HCT116 (cell line): ENCODE data around the gene ARHGDIA. TPM values are rescaled to one million over a fixed set of nuclear protein-coding genes. Genes with fewer than 3 reads are reported as not detected.

Experiments
- ATAC-seq: fragments of 200-7000 bp; cut with Tn5 transposase; 2 replicates; pipeline ENCODE4 v1.9.1; 2020; ENCODE audit warnings: mild to moderate bottlenecking, moderate library complexity
- BruUV-seq: library from RNA; stranded (reverse); fragments of 400-500 nt; replicated peaks from 2 replicates; lab custom pipeline; 2021; lab: Mats Ljungman, UMichigan
- CTCF ChIA-PET: fragments of 300-600 bp; sonication (Branson Sonifier 250); formaldehyde crosslinking; loops from one replicate; lab custom pipeline; 2021; ENCODE audit warnings: antibody characterized with exemption; lab: Charles Lee
- POLR2A ChIA-PET: fragments of 300-600, 350-600 bp; sonication (Branson Sonifier 250); formaldehyde crosslinking; loops from one replicate; lab custom pipeline; 2021; ENCODE audit warnings: antibody characterized with exemption; lab: Charles Lee
- RAD21 ChIA-PET, 2 experiments: fragments of 300-600 bp; sonication (Branson Sonifier 250); formaldehyde crosslinking; loops; one replicate each; lab custom pipeline; 2023; ENCODE audit warnings: low total read pairs in 2 of 2; ENCODE audit not compliant: uncharacterized antibody in 2 of 2, unreplicated experiment in 2 of 2, low non-redundant PET in 1 of 2; lab: Charles Lee
- DNase-seq: peaks from one replicate; pipeline ENCODE4 v3.0.0-alpha.2; 2010; ENCODE audit warnings: low read depth, low spot score
- H2AFZ ChIP-seq: fragments of 200-600 bp; shearing (Covaris generic), sonication (generic); 2 replicates; pipeline ENCODE4 v1.6.1; 2017; ENCODE audit warnings: low read depth, mixed run types, mixed read lengths, antibody characterized with exemption, low read length; ENCODE audit not compliant: poor library complexity, severe bottlenecking
- H3K27ac ChIP-seq: 2 replicates; pipeline ENCODE4 v1.5.1; 2012; ENCODE audit warnings: low read depth, low read length
- H3K27me3 ChIP-seq: fragments of 200-600 bp; sonication (generic); 2 replicates; pipeline ENCODE4 v1.6.1; 2016; ENCODE audit warnings: mixed run types, low read length, mixed read lengths; ENCODE audit not compliant: insufficient read depth
- H3K36me3 ChIP-seq, 2 experiments: fragments of 200-500 bp in 1 of 2; fragments of 200-600 bp in 1 of 2; sonication (Bioruptor generic) in 1 of 2; sonication (generic) in 1 of 2; 2 replicates each; pipeline versions ENCODE4 v1.5.1 to v1.6.1; 2014 to 2016; ENCODE audit warnings: low read length in 2 of 2, inconsistent platforms in 1 of 2, mixed read lengths in 1 of 2, mixed run types in 1 of 2; ENCODE audit not compliant: insufficient read depth in 2 of 2, control insufficient read depth in 1 of 2
- H3K4me1 ChIP-seq, 2 experiments: fragments of 200-600 bp in 1 of 2; sonication (generic) in 1 of 2; 2 replicates each; pipeline versions ENCODE4 v1.5.1 to v1.6.1; 2012 to 2017; ENCODE audit warnings: low read length in 2 of 2, inconsistent platforms in 1 of 2, mild to moderate bottlenecking in 1 of 2, mixed read lengths in 1 of 2, mixed run types in 1 of 2, moderate library complexity in 1 of 2; ENCODE audit not compliant: insufficient read depth in 2 of 2, control insufficient read depth in 1 of 2
- H3K4me2 ChIP-seq: fragments of 200-600 bp; sonication (generic); 2 replicates; pipeline ENCODE4 v1.6.1; 2017; ENCODE audit warnings: mixed run types, low read length, mixed read lengths
- H3K4me3 ChIP-seq, 2 experiments: fragments of 200-600 bp in 1 of 2; sonication (generic) in 1 of 2; replicated peaks in 1 of 2; 2 replicates each; pipeline ENCODE4 v1.5.1; 2011 to 2016; ENCODE audit warnings: low read length in 2 of 2, control low read depth in 1 of 2, low read depth in 1 of 2, mild to moderate bottlenecking in 1 of 2, mixed read lengths in 1 of 2, mixed run types in 1 of 2
- H3K79me2 ChIP-seq: fragments of 200-600 bp; sonication (generic); 2 replicates; pipeline ENCODE4 v1.6.1; 2017; ENCODE audit warnings: mild to moderate bottlenecking, mixed run types, low read length, moderate library complexity, mixed read lengths; ENCODE audit not compliant: insufficient read depth
- H3K9ac ChIP-seq: fragments of 200-600 bp; sonication (generic); 2 replicates; pipeline ENCODE4 v1.6.1; 2016; ENCODE audit warnings: low read length, mixed read lengths
- H3K9me2 ChIP-seq: fragments of 200-600 bp; sonication (generic), shearing (Covaris generic); 2 replicates; pipeline ENCODE4 v1.6.1; 2017; ENCODE audit warnings: mixed run types, mild to moderate bottlenecking, moderate library complexity; ENCODE audit not compliant: insufficient read depth
- H3K9me3 ChIP-seq, 2 experiments: fragments of 200-500 bp in 1 of 2; fragments of 200-600 bp in 1 of 2; sonication (Bioruptor generic) in 1 of 2; sonication (generic) in 1 of 2; 2 replicates each; pipeline ENCODE4 v1.6.1; 2014 to 2017; ENCODE audit warnings: low read length in 2 of 2, mixed read lengths in 2 of 2, inconsistent platforms in 1 of 2, low read depth in 1 of 2, mild to moderate bottlenecking in 1 of 2, mixed run types in 1 of 2, moderate library complexity in 1 of 2; ENCODE audit not compliant: control insufficient read depth in 1 of 2, insufficient read depth in 1 of 2
- H4K20me1 ChIP-seq: fragments of 200-600 bp; sonication (generic), shearing (Covaris generic); 2 replicates; pipeline ENCODE4 v1.6.1; 2017; ENCODE audit warnings: mixed run types, mild to moderate bottlenecking, moderate library complexity; ENCODE audit not compliant: insufficient read depth
- POLR2A ChIP-seq: IDR thresholded peaks from 2 replicates; pipeline ENCODE4 v1.7.0; 2011; ENCODE audit warnings: borderline replicate concordance; ENCODE audit not compliant: insufficient read depth, insufficient read length; ENCODE audit errors: extremely low read depth
- SIN3A ChIP-seq: IDR thresholded peaks from 2 replicates; pipeline ENCODE4 v1.6.1; 2012; ENCODE audit warnings: low read depth
- SRF ChIP-seq: IDR thresholded peaks from 2 replicates; pipeline ENCODE4 v1.6.1; 2012; ENCODE audit warnings: low read depth
- YY1 ChIP-seq: IDR thresholded peaks from 2 replicates; pipeline ENCODE4 v1.6.1; 2011; ENCODE audit warnings: low read length, low read depth, moderate library complexity, mild to moderate bottlenecking; ENCODE audit not compliant: insufficient replicate concordance; ENCODE audit errors: extremely low read depth
- ZFX ChIP-seq: fragments of 450-650 bp; IDR thresholded peaks from 2 replicates; pipeline ENCODE4 v1.6.1; 2017
- intact Hi-C: fragments of 100-400 bp; cut with micrococcal nuclease; formaldehyde crosslinking; loops from 2 replicates; pipeline ENCODE4 v1.10.0; 2022
- total RNA-seq: library from RNA; stranded (reverse); gene quantifications from one replicate; pipeline ENCODE4 v1.2.1, GENCODE V29; 2021; ENCODE audit not compliant: unreplicated experiment
- TF ChIP-seq, protein P1 (sequence below), 3 experiments: fragments of 200-600 bp in 1 of 3; sonication (generic) in 1 of 3; IDR thresholded peaks in 2 of 3; conservative IDR thresholded peaks in 1 of 3; 2 replicates each; pipeline ENCODE4 v1.5.1; 2012 to 2017; ENCODE audit warnings: low read depth in 2 of 3, low read length in 2 of 3, antibody characterized with exemption in 1 of 3, borderline replicate concordance in 1 of 3, control low read depth in 1 of 3, mild to moderate bottlenecking in 1 of 3, mixed read lengths in 1 of 3, mixed run types in 1 of 3, moderate library complexity in 1 of 3; ENCODE audit not compliant: insufficient read depth in 1 of 3
- TF ChIP-seq, protein P2 (sequence below): IDR thresholded peaks from 2 replicates; pipeline ENCODE4 v1.6.1; 2011; ENCODE audit warnings: mild to moderate bottlenecking, low read length, moderate library complexity; ENCODE audit not compliant: insufficient replicate concordance; ENCODE audit errors: extremely low read depth
- TF ChIP-seq, protein P3 (sequence below): IDR thresholded peaks from 2 replicates; pipeline ENCODE4 v1.6.1; 2012

ARHGDIA gene
- total RNA-seq, 1 experiment from 2014 or later, result 554 TPM

DNA sequence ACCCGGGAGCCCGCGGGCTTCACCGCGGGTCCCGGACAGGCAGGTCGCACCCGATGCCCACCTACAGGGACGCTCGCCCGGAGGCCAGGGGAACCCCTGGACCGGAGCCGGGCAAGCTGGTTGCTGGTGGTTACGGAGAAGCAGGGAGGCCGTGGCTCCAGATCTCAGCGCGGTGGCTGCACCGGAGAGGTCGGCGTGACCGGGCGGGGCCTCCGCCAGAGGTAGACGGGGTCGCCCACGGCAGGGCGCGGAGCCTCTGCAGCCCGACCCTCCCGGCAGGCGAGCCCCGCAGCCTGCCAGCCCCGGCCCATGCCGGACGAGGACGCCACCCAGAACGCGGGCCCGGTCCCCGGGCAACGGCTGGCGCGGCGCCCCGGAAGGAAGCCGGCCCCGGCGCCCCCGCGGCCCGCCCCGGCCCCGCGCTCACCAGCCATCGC lies 39.7 kb upstream of the ARHGDIA start:
- Histone ChIP-seq H3K36me3 (peaks cover 20 to 38% of the 10 kb centered on the region in 2 experiments), H3K4me1 (peaks cover 28 to 42% of the 10 kb centered on the region in 2 experiments), H3K27me3 (no peaks in the 10 kb centered on the region), H4K20me1 (no peaks in the 10 kb centered on the region), H2AFZ (no peak overlapping the region), H3K27ac (peak overlapping the region; percentile 72), H3K4me3 (peak overlapping the region; percentile 85 to 94), H3K79me2 (peaks cover 22% of the 10 kb centered on the region), H3K9ac (peak overlapping the region; percentile 81), H3K4me2 (peak overlapping the region; percentile 98), H3K9me3 (no peaks in the 10 kb centered on the region), H3K9me2 (no peaks in the 10 kb centered on the region)
- DNase-seq, result no peak
- peak; percentile 16 for ATAC-seq
- intact Hi-C loops, result loop anchor here (1.0 to 5.0 kb wide), 2 partner anchors 20 to 111 kb away; partner anchors contain the start of genes ALYREF, ANAPC11, CENPX and LRRC45
- ChIA-PET POLR2A (no interaction called here), CTCF (interaction anchor here (0.5 to 1.2 kb wide), 3 partner anchors 14 to 112 kb away, joined by 3 to 5 read pairs (median 4); partner anchors contain the start of genes CENPX and LRRC45), RAD21 (no interaction called here)
- TF ChIP-seq, protein P1, sequence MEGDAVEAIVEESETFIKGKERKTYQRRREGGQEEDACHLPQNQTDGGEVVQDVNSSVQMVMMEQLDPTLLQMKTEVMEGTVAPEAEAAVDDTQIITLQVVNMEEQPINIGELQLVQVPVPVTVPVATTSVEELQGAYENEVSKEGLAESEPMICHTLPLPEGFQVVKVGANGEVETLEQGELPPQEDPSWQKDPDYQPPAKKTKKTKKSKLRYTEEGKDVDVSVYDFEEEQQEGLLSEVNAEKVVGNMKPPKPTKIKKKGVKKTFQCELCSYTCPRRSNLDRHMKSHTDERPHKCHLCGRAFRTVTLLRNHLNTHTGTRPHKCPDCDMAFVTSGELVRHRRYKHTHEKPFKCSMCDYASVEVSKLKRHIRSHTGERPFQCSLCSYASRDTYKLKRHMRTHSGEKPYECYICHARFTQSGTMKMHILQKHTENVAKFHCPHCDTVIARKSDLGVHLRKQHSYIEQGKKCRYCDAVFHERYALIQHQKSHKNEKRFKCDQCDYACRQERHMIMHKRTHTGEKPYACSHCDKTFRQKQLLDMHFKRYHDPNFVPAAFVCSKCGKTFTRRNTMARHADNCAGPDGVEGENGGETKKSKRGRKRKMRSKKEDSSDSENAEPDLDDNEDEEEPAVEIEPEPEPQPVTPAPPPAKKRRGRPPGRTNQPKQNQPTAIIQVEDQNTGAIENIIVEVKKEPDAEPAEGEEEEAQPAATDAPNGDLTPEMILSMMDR (IDR thresholded peaks at IDR 0.05 in 2 of 3, conservative IDR thresholded peaks at IDR 0.05 in 1 of 3; ENCODE audit: borderline replicate concordance in 1 of 3, insufficient read depth in 1 of 3, low read depth in 2 of 3, low read length in 2 of 3), result no peak
- TF ChIP-seq, protein P2, sequence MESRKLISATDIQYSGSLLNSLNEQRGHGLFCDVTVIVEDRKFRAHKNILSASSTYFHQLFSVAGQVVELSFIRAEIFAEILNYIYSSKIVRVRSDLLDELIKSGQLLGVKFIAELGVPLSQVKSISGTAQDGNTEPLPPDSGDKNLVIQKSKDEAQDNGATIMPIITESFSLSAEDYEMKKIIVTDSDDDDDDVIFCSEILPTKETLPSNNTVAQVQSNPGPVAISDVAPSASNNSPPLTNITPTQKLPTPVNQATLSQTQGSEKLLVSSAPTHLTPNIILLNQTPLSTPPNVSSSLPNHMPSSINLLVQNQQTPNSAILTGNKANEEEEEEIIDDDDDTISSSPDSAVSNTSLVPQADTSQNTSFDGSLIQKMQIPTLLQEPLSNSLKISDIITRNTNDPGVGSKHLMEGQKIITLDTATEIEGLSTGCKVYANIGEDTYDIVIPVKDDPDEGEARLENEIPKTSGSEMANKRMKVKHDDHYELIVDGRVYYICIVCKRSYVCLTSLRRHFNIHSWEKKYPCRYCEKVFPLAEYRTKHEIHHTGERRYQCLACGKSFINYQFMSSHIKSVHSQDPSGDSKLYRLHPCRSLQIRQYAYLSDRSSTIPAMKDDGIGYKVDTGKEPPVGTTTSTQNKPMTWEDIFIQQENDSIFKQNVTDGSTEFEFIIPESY, result no peak
- TF ChIP-seq SIN3A (peak; percentile 50; the same call in 1 of the 2 replicates), ZFX (peak; percentile 74; the same call in 1 of the 2 replicates), SRF (no peak), YY1 (no peak), POLR2A (no peak)
- TF ChIP-seq, protein P3, sequence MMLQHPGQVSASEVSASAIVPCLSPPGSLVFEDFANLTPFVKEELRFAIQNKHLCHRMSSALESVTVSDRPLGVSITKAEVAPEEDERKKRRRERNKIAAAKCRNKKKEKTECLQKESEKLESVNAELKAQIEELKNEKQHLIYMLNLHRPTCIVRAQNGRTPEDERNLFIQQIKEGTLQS, result no peak
- BruUV-seq, result no TSS peak
